Gastroesophageal sphincter (tissue), 4 donors: ENCODE measurements around the gene GCNT1. TPM values are rescaled to one million over a fixed set of nuclear protein-coding genes. Genes with fewer than 3 reads are reported as not detected.

ENCODE experiments used
- ATAC-seq: fragments of 150-250 bp; one replicate; pipeline ENCODE4 v1.9.1; 2016; ENCODE audit warnings: mild to moderate bottlenecking, moderate library complexity
- H3K27ac ChIP-seq, 4 donors: fragments of 200-600 bp; sonication (generic) in 3 of 4; 1 replicate in 3 of 4; 2 replicates in 1 of 4; pipeline ENCODE4 v1.5.1; 2016 to 2019
- H3K27me3 ChIP-seq: fragments of 200-600 bp; sonication (generic); one replicate; pipeline ENCODE4 v1.5.1; 2019
- H3K36me3 ChIP-seq, 2 donors: fragments of 200-600 bp; sonication (generic); one replicate each; pipeline ENCODE4 v1.5.1; 2019; ENCODE audit warnings: control low read depth in 1 of 2
- H3K4me1 ChIP-seq, 3 donors: fragments of 200-600 bp; sonication (generic); 1 replicate in 2 of 3; 2 replicates in 1 of 3; pipeline ENCODE4 v1.5.1; 2016 to 2019; ENCODE audit warnings: control low read depth in 2 of 3
- H3K4me3 ChIP-seq, 2 donors: fragments of 200-600 bp; sonication (generic); one replicate each; pipeline ENCODE4 v1.5.1; 2019; ENCODE audit warnings: mild to moderate bottlenecking in 1 of 2, moderate library complexity in 1 of 2
- H3K9me3 ChIP-seq, 3 donors: fragments of 200-600 bp; sonication (generic); one replicate each; pipeline ENCODE4 v1.5.1; 2017 to 2019; ENCODE audit warnings: control low read depth in 2 of 3
- EP300 ChIP-seq: sonication (generic); formaldehyde crosslinking; IDR thresholded peaks from one replicate; pipeline ENCODE4 v1.6.1; 2017; ENCODE audit warnings: antibody characterized with exemption, mild to moderate bottlenecking
- POLR2A ChIP-seq, 2 donors: fragments of 450-650 bp; IDR thresholded peaks; one replicate each; pipeline ENCODE4 v1.6.1; 2017; ENCODE audit warnings: antibody characterized with exemption in 2 of 2, mild to moderate bottlenecking in 2 of 2, moderate library complexity in 1 of 2
- POLR2AphosphoS5 ChIP-seq: sonication (generic); formaldehyde crosslinking; IDR thresholded peaks from one replicate; pipeline ENCODE4 v1.6.1; 2017; ENCODE audit warnings: antibody characterized with exemption
- WGBS, 2 donors: methylation state at CpG; one replicate each; pipeline ENCODE4 v1.1.5; 2018; ENCODE audit warnings: low coverage in 1 of 2; 5-methylcytosine and 5-hydroxymethylcytosine counted together
- total RNA-seq, 4 donors: library from RNA; depleted of rRNA; stranded (reverse); fragments of >200 nt; gene quantifications; one replicate each; pipeline ENCODE4 v1.1.0, GENCODE V29; 2016
- TF ChIP-seq, protein P1 (sequence below), 4 experiments: fragments of 200-600 bp in 2 of 4; fragments of 450-650 bp in 2 of 4; sonication (generic) in 1 of 4; IDR thresholded peaks; one replicate each; pipeline ENCODE4 v1.5.1; 2017 to 2019; ENCODE audit warnings: antibody characterized with exemption in 4 of 4, mild to moderate bottlenecking in 2 of 4, moderate library complexity in 2 of 4

Gene GCNT1
- total RNA-seq, 4 donors from 2014 or later = 2.0 to 5.7 (median 3.5) TPM

DNA sequence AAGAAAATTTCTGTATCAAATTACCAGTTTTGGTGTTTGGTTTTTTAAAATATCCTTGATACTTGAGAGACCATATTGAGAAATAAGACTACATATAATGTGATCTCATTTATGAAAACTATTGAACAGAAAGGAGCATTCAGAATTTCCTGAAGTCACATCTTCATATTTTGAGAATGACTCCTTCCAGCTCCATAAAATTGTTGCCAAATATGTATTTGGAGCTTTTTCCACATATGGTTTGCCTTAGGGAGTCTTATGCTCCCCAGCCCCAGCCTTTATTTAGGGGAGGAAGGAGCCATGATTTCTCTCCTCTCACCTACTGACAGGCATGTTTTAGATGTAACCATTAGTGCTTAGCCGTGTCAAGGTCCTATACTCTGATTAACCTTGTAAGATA lies 51.1 kb downstream of the GCNT1 start:
- Histone ChIP-seq H3K4me3 (no peak overlapping the region), H3K27ac (no peak overlapping the region), H3K36me3 (no peaks in the 10 kb centered on the region), H3K27me3 (no peaks in the 10 kb centered on the region), H3K4me1 (no peaks in the 10 kb centered on the region), H3K9me3 (peaks cover 0 to 4% (median 0%) of the 10 kb centered on the region in 3 donors)
- no peak for ATAC-seq
- no peak for TF ChIP-seq EP300
- TF ChIP-seq, protein P1, sequence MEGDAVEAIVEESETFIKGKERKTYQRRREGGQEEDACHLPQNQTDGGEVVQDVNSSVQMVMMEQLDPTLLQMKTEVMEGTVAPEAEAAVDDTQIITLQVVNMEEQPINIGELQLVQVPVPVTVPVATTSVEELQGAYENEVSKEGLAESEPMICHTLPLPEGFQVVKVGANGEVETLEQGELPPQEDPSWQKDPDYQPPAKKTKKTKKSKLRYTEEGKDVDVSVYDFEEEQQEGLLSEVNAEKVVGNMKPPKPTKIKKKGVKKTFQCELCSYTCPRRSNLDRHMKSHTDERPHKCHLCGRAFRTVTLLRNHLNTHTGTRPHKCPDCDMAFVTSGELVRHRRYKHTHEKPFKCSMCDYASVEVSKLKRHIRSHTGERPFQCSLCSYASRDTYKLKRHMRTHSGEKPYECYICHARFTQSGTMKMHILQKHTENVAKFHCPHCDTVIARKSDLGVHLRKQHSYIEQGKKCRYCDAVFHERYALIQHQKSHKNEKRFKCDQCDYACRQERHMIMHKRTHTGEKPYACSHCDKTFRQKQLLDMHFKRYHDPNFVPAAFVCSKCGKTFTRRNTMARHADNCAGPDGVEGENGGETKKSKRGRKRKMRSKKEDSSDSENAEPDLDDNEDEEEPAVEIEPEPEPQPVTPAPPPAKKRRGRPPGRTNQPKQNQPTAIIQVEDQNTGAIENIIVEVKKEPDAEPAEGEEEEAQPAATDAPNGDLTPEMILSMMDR (IDR thresholded peaks at IDR 0.05) = no peak
- no peak for TF ChIP-seq POLR2A (IDR thresholded peaks at IDR 0.05)
- no peak for TF ChIP-seq POLR2AphosphoS5
- WGBS, 2 donors = 86% methylated on average over 1 of the region's 1 CpG; no CpG with 5 or more reads in 1 of the 2 donors

DNA sequence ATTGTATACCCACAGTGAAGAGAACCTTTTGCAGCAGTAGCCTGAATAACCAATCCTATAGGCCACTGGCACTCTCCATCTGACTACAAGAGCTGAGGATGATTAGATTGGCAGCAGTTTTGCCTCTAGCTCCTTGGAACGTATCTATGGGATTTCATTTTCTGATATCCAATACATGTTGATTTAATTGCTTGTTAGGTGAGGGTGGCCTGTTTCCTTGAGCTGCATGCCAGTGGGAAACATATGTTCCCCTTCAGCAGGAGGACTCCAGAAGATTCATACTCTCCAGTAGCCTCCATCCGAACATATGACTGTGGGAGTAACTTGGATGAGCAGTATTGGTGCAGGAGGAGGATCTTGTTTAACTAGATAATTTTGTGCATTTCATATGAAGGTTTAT lies 51.5 kb downstream of the GCNT1 start:
- H3K36me3 ChIP-seq = no peaks in the 10 kb centered on the region
- WGBS, 2 donors = 46 to 51% methylated on average over 2 of the region's 2 CpGs
- H3K4me1 ChIP-seq = no peaks in the 10 kb centered on the region
- no peak for ATAC-seq
- peaks cover 0 to 4% (median 0%) of the 10 kb centered on the region in 3 donors for H3K9me3 ChIP-seq
- H3K27me3 ChIP-seq = no peaks in the 10 kb centered on the region
- H3K27ac ChIP-seq = no peak overlapping the region
- no peak overlapping the region for H3K4me3 ChIP-seq
- TF ChIP-seq POLR2A (IDR thresholded peaks at IDR 0.05) (no peak), EP300 (no peak)
- TF ChIP-seq, protein P1 (IDR thresholded peaks at IDR 0.05) = no peak

- no peak overlapping the region for H3K27ac ChIP-seq
- no peak overlapping the region for H3K4me3 ChIP-seq
- no peaks in the 10 kb centered on the region for H3K27me3 ChIP-seq
- no peaks in the 10 kb centered on the region for H3K36me3 ChIP-seq
- ATAC-seq = no peak
- no peaks in the 10 kb centered on the region for H3K4me1 ChIP-seq
- WGBS, 2 donors = 63 to 100% methylated on average over 1 of the region's 1 CpG
- TF ChIP-seq, protein P1 (IDR thresholded peaks at IDR 0.05) = no peak
- TF ChIP-seq POLR2AphosphoS5 (no peak), EP300 (no peak), POLR2A (IDR thresholded peaks at IDR 0.05) (no peak)
- peaks cover 0 to 4% (median 0%) of the 10 kb centered on the region in 3 donors for H3K9me3 ChIP-seq
Observed at GRCh38 chr9:76512826-76513225, 53.8 kb downstream of the GCNT1 start.

DNA sequence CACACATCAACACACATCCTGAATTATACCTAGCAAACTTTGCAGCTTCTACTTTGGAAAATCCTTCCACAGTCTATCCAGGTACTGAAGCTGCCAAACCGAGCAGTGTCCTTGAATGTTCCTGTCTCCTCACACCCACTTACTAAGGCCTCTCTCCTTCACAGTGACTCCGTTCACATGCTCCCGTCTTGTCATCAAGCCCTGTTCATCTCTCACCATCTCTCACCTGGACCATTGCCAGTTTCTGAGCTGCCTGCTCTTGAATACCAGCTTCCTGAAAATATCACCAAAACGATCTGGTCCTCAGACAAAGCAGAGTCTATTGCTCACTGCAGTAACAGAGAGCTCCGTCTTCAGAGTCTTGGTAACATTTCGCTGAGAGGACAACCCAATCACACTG lies 57.4 kb downstream of the GCNT1 start:
- ATAC-seq = no peak
- Histone ChIP-seq H3K27me3 (peaks cover 5% of the 10 kb centered on the region), H3K36me3 (no peaks in the 10 kb centered on the region), H3K4me1 (no peaks in the 10 kb centered on the region), H3K4me3 (no peak overlapping the region), H3K27ac (no peak overlapping the region), H3K9me3 (peaks cover 0 to 4% (median 0%) of the 10 kb centered on the region in 3 donors)
- TF ChIP-seq EP300 (no peak), POLR2A (IDR thresholded peaks at IDR 0.05) (no peak), POLR2AphosphoS5 (no peak)
- TF ChIP-seq, protein P1 (IDR thresholded peaks at IDR 0.05) = no peak
- 55 to 61% methylated on average over 5 to 6 of the region's 6 CpGs for WGBS, 2 donors

DNA sequence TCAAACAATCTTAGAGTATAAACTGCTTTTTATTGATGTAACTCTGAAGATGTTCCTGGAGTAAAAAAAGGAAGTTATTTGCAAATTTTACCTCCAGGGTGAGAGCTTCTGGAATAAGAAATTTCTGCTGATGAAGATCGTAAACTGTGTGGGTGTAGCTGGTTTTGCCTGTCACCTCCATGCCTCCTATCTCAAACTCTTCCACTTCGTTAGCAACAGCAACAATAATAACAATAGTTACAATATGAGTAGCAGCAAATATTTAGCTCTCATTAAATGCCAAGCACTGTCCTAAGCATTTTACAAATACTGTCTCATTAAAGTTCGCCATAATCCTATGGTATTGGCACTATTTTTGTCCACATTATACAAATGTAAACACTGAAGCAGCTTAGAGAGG lies 57.9 kb downstream of the GCNT1 start:
- no peaks in the 10 kb centered on the region for H3K36me3 ChIP-seq
- H3K27ac ChIP-seq = no peak overlapping the region
- ATAC-seq = no peak
- peaks cover 0 to 4% (median 0%) of the 10 kb centered on the region in 3 donors for H3K9me3 ChIP-seq
- TF ChIP-seq POLR2A (IDR thresholded peaks at IDR 0.05) = no peak
- no peak for TF ChIP-seq EP300
- TF ChIP-seq, protein P1 (IDR thresholded peaks at IDR 0.05) = no peak
- no peak overlapping the region for H3K4me3 ChIP-seq
- H3K4me1 ChIP-seq = no peaks in the 10 kb centered on the region
- H3K27me3 ChIP-seq = peaks cover 5% of the 10 kb centered on the region
- WGBS, 2 donors = 59 to 78% methylated on average over 3 of the region's 3 CpGs
